HEK293 (cell line): Measurements from ENCODE around the gene GSN.

Source experiments
- CTCF ChIA-PET: fragments of 350-600 bp; formaldehyde crosslinking; extraction: SDS; loops from one replicate; lab custom pipeline; 2021; ENCODE audit warnings: antibody characterized with exemption; lab: Yijun Ruan, JAX
- POLR2A ChIA-PET: fragments of 300-600 bp; formaldehyde crosslinking; extraction: SDS; loops from one replicate; lab custom pipeline; 2020; ENCODE audit warnings: antibody characterized with exemption, inconsistent platforms; lab: Yijun Ruan, JAX
- H3K27ac ChIP-seq: fragments of 200-500 bp; sonication (Bioruptor generic); 2 replicates; pipeline ENCODE4 v1.5.1; 2014; ENCODE audit warnings: low read depth, low read length, control low read depth, inconsistent platforms; ENCODE audit errors: extremely low read depth
- H3K36me3 ChIP-seq, 2 experiments: fragments of 200-500 bp in 1 of 2; sonication (Bioruptor generic) in 1 of 2; 1 replicate in 1 of 2; 2 replicates in 1 of 2; pipeline ENCODE4 v1.5.1; 2014 to 2017; ENCODE audit warnings: inconsistent platforms in 2 of 2, low read length in 2 of 2; ENCODE audit not compliant: control insufficient read depth in 2 of 2, insufficient read depth in 1 of 2
- H3K4me1 ChIP-seq: fragments of 200-500 bp; sonication (Bioruptor generic); 2 replicates; pipeline ENCODE4 v1.5.1; 2014; ENCODE audit warnings: mild to moderate bottlenecking, low read length, inconsistent platforms; ENCODE audit not compliant: control insufficient read depth, insufficient read depth
- H3K4me3 ChIP-seq: 2 replicates; pipeline ENCODE4 v1.5.1; 2011; ENCODE audit warnings: low read depth, mild to moderate bottlenecking, control low read depth, low read length, moderate library complexity
- H3K9me3 ChIP-seq: fragments of 200-500 bp; sonication (Bioruptor generic); 2 replicates; pipeline ENCODE4 v1.5.1; 2014; ENCODE audit warnings: low read depth, low read length, inconsistent platforms; ENCODE audit not compliant: control insufficient read depth, insufficient read depth
- GLIS1 ChIP-seq: fragments of 450-650 bp; formaldehyde crosslinking; IDR thresholded peaks from 2 replicates; pipeline ENCODE4 v1.5.1; 2016; ENCODE audit warnings: missing biosample characterization, missing genetic modification characterization
- HOXA7 ChIP-seq: sonication (generic); formaldehyde crosslinking; IDR thresholded peaks from 2 replicates; pipeline ENCODE4 v1.8.1; 2022; ENCODE audit warnings: missing genetic modification reagents, borderline replicate concordance
- MEIS1 ChIP-seq: sonication (generic); formaldehyde crosslinking; IDR thresholded peaks from 2 replicates; pipeline ENCODE4 v1.8.1; 2022; ENCODE audit warnings: missing genetic modification reagents, mild to moderate bottlenecking, borderline replicate concordance
- SP3 ChIP-seq: fragments of 450-650 bp; formaldehyde crosslinking; IDR thresholded peaks from 2 replicates; pipeline ENCODE4 v1.5.1; 2016; ENCODE audit warnings: missing biosample characterization, missing genetic modification characterization
- YY2 ChIP-seq: fragments of 450-650 bp; formaldehyde crosslinking; IDR thresholded peaks from 2 replicates; pipeline ENCODE4 v1.5.1; 2016; ENCODE audit warnings: missing biosample characterization, missing genetic modification characterization
- ZNF146 ChIP-seq: fragments of 450-650 bp; formaldehyde crosslinking; IDR thresholded peaks from 2 replicates; pipeline ENCODE4 v1.5.1; 2016; ENCODE audit warnings: missing biosample characterization, missing genetic modification characterization
- ZNF157 ChIP-seq: fragments of 450-650 bp; formaldehyde crosslinking; IDR thresholded peaks from 2 replicates; pipeline ENCODE4 v1.5.1; 2016; ENCODE audit warnings: missing biosample characterization, missing genetic modification characterization
- ZNF169 ChIP-seq: fragments of 450-650 bp; formaldehyde crosslinking; IDR thresholded peaks from 2 replicates; pipeline ENCODE4 v1.5.1; 2016; ENCODE audit warnings: missing biosample characterization, missing genetic modification characterization
- ZNF174 ChIP-seq: fragments of 450-650 bp; formaldehyde crosslinking; IDR thresholded peaks from 2 replicates; pipeline ENCODE4 v1.5.0; 2017; ENCODE audit warnings: missing biosample characterization, mild to moderate bottlenecking, missing genetic modification characterization
- ZNF184 ChIP-seq: fragments of 450-650 bp; IDR thresholded peaks from 2 replicates; pipeline ENCODE4 v1.5.1; 2018; ENCODE audit warnings: missing biosample characterization, mild to moderate bottlenecking, missing genetic modification characterization
- ZNF202 ChIP-seq: fragments of 450-650 bp; formaldehyde crosslinking; IDR thresholded peaks from 2 replicates; pipeline ENCODE4 v1.5.1; 2016; ENCODE audit warnings: missing biosample characterization, missing genetic modification characterization, borderline replicate concordance
- ZNF214 ChIP-seq: fragments of 450-650 bp; formaldehyde crosslinking; IDR thresholded peaks from 2 replicates; pipeline ENCODE4 v1.5.1; 2017; ENCODE audit warnings: missing biosample characterization, mild to moderate bottlenecking, missing genetic modification characterization, borderline replicate concordance
- ZNF302 ChIP-seq: fragments of 450-650 bp; formaldehyde crosslinking; IDR thresholded peaks from 2 replicates; pipeline ENCODE4 v1.5.1; 2016; ENCODE audit warnings: missing biosample characterization, missing genetic modification characterization, low read depth
- ZNF311 ChIP-seq: fragments of 450-650 bp; formaldehyde crosslinking; IDR thresholded peaks from 2 replicates; pipeline ENCODE4 v1.5.1; 2017; ENCODE audit warnings: missing biosample characterization, missing genetic modification characterization, borderline replicate concordance
- ZNF350 ChIP-seq: fragments of 450-650 bp; formaldehyde crosslinking; IDR thresholded peaks from 2 replicates; pipeline ENCODE4 v1.5.0; 2017; ENCODE audit warnings: missing biosample characterization, mild to moderate bottlenecking, missing genetic modification characterization
- ZNF354C ChIP-seq: fragments of 450-650 bp; formaldehyde crosslinking; IDR thresholded peaks from 2 replicates; pipeline ENCODE4 v1.5.1; 2016; ENCODE audit warnings: missing biosample characterization, missing genetic modification characterization, low read depth, borderline replicate concordance
- ZNF394 ChIP-seq: fragments of 450-650 bp; formaldehyde crosslinking; IDR thresholded peaks from 2 replicates; pipeline ENCODE4 v1.5.1; 2016; ENCODE audit warnings: missing biosample characterization, missing genetic modification characterization, mild to moderate bottlenecking, moderate library complexity, borderline replicate concordance
- ZNF404 ChIP-seq: fragments of 450-650 bp; formaldehyde crosslinking; IDR thresholded peaks from 2 replicates; pipeline ENCODE4 v1.5.1; 2017; ENCODE audit warnings: missing biosample characterization, missing genetic modification characterization
- ZNF518A ChIP-seq: fragments of 450-650 bp; formaldehyde crosslinking; conservative IDR thresholded peaks from 2 replicates; pipeline ENCODE4 v1.5.1; 2016; ENCODE audit warnings: low read depth, missing biosample characterization, missing genetic modification characterization
- ZNF610 ChIP-seq: fragments of 450-650 bp; formaldehyde crosslinking; IDR thresholded peaks from 2 replicates; pipeline ENCODE4 v1.5.1; 2016; ENCODE audit warnings: missing biosample characterization, missing genetic modification characterization, borderline replicate concordance
- ZNF623 ChIP-seq: fragments of 450-650 bp; formaldehyde crosslinking; IDR thresholded peaks from 2 replicates; pipeline ENCODE4 v1.5.1; 2016; ENCODE audit warnings: missing biosample characterization, missing genetic modification characterization
- ZNF654 ChIP-seq: fragments of 450-650 bp; formaldehyde crosslinking; IDR thresholded peaks from 2 replicates; pipeline ENCODE4 v1.5.1; 2016; ENCODE audit warnings: low read depth, missing biosample characterization, missing genetic modification characterization
- ZNF664 ChIP-seq: fragments of 450-650 bp; formaldehyde crosslinking; IDR thresholded peaks from 2 replicates; pipeline ENCODE4 v1.5.1; 2016; ENCODE audit warnings: missing biosample characterization, missing genetic modification characterization
- ZNF701 ChIP-seq: fragments of 450-650 bp; formaldehyde crosslinking; IDR thresholded peaks from 2 replicates; pipeline ENCODE4 v1.5.1; 2016; ENCODE audit warnings: missing biosample characterization, missing genetic modification characterization
- ZNF747 ChIP-seq: fragments of 450-650 bp; formaldehyde crosslinking; IDR thresholded peaks from 2 replicates; pipeline ENCODE4 v1.5.1; 2016; ENCODE audit warnings: missing biosample characterization, missing genetic modification characterization
- ZNF837 ChIP-seq: fragments of 450-650 bp; formaldehyde crosslinking; IDR thresholded peaks from 2 replicates; pipeline ENCODE4 v1.5.1; 2016; ENCODE audit warnings: missing biosample characterization, missing genetic modification characterization
- TF ChIP-seq, protein P1 (sequence below): fragments of 450-650 bp; formaldehyde crosslinking; IDR thresholded peaks from 2 replicates; pipeline ENCODE4 v1.5.1; 2017; ENCODE audit warnings: missing biosample characterization, missing genetic modification characterization
- TF ChIP-seq, protein P2 (sequence below): fragments of 450-650 bp; formaldehyde crosslinking; IDR thresholded peaks from 2 replicates; pipeline ENCODE4 v1.5.1; 2016; ENCODE audit warnings: missing biosample characterization, missing genetic modification characterization

Gene GSN

DNA sequence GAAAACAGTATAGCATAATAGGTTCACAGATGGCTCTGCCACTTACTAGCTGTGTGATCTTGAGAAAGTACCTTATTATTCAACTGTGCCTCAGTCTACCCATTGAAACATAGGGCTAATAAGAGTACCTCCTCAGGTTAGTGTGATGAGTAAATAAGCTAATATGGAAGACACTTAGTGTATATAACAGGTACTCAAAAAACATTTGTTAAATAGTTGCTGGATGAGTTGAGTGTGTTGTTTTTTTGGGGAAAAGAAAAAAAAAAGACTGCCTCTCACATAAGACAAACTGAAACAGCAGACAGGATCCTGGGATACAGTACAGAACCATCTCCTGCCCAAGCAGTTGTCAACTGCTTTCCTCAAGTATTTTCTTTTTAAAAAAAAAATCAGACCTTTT is 96.9 kb downstream of the GSN start:
- Histone ChIP-seq H3K9me3 (no peaks in the 10 kb centered on the region), H3K4me3 (no peak overlapping the region), H3K36me3 (no peaks in the 10 kb centered on the region), H3K4me1 (peaks cover 10% of the 10 kb centered on the region)
- POLR2A ChIA-PET: no interaction called here
- TF ChIP-seq, protein P1, sequence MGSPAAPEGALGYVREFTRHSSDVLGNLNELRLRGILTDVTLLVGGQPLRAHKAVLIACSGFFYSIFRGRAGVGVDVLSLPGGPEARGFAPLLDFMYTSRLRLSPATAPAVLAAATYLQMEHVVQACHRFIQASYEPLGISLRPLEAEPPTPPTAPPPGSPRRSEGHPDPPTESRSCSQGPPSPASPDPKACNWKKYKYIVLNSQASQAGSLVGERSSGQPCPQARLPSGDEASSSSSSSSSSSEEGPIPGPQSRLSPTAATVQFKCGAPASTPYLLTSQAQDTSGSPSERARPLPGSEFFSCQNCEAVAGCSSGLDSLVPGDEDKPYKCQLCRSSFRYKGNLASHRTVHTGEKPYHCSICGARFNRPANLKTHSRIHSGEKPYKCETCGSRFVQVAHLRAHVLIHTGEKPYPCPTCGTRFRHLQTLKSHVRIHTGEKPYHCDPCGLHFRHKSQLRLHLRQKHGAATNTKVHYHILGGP (tag by site-specific recombination): no peak
- TF ChIP-seq SP3 (tag by site-specific recombination): no peak
- TF ChIP-seq ZNF664 (tag by site-specific recombination): no peak
- no peak for TF ChIP-seq ZNF518A (tag by site-specific recombination)
- no peak for TF ChIP-seq ZNF837 (tag by site-specific recombination)
- no peak for TF ChIP-seq ZNF354C (tag by site-specific recombination)
- TF ChIP-seq ZNF747 (tag by site-specific recombination): no peak
- TF ChIP-seq YY2: no peak
- TF ChIP-seq ZNF623 (tag by site-specific recombination): no peak
- TF ChIP-seq ZNF184 (tag by site-specific recombination): no peak
- no peak for TF ChIP-seq ZNF169
- TF ChIP-seq ZNF701 (tag by site-specific recombination): no peak
- TF ChIP-seq ZNF311 (tag by site-specific recombination): no peak
- TF ChIP-seq, all 188 proteins: peak for 0
- H3K27ac ChIP-seq: no peak overlapping the region
- CTCF ChIA-PET: interaction anchor here (0.8 to 2.5 kb wide), 3 partner anchors 45 to 305 kb away, joined by 3 to 18 read pairs (median 3); no protein-coding TSS in a partner anchor

DNA sequence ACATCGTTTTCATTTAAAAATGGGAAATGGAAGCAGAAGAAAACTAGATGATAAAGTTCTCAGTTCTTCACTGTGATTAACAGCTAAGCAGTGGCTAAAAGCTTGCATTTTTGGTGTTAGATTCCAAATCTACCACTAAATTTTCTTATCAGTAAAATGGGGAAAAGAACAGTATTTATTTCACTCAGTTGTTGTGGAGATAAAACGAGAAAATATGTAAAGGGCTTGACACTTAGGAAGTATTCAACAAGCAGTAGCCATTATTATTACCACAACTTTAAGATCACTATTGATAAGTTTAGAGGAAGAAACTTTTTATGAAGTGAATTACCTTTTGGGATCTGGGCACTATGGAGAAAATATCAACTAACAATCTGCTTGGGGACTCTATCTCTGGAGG is 97.6 kb downstream of the GSN start:
- H3K4me3 ChIP-seq: no peak overlapping the region
- ChIA-PET CTCF (interaction anchor here (0.8 to 2.5 kb wide), 3 partner anchors 46 to 306 kb away, joined by 3 to 18 read pairs (median 3); no protein-coding TSS in a partner anchor), POLR2A (no interaction called here)
- TF ChIP-seq ZNF610: no peak
- TF ChIP-seq ZNF214 (tag by site-specific recombination): no peak
- no peak for TF ChIP-seq ZNF654 (tag by site-specific recombination)
- no peak for TF ChIP-seq MEIS1 (CRISPR knock-in tag)
- no peak for TF ChIP-seq ZNF157 (tag by site-specific recombination)
- no peak for TF ChIP-seq ZNF146 (tag by site-specific recombination)
- no peak for TF ChIP-seq ZNF747 (tag by site-specific recombination)
- no peak for TF ChIP-seq ZNF394
- TF ChIP-seq GLIS1: no peak
- TF ChIP-seq ZNF302 (tag by site-specific recombination): no peak
- no peak for TF ChIP-seq ZNF404 (tag by site-specific recombination)
- no peak for TF ChIP-seq ZNF350 (tag by site-specific recombination)
- TF ChIP-seq HOXA7 (CRISPR knock-in tag): no peak
- no peak for TF ChIP-seq ZNF202 (tag by site-specific recombination)
- TF ChIP-seq, protein P2, sequence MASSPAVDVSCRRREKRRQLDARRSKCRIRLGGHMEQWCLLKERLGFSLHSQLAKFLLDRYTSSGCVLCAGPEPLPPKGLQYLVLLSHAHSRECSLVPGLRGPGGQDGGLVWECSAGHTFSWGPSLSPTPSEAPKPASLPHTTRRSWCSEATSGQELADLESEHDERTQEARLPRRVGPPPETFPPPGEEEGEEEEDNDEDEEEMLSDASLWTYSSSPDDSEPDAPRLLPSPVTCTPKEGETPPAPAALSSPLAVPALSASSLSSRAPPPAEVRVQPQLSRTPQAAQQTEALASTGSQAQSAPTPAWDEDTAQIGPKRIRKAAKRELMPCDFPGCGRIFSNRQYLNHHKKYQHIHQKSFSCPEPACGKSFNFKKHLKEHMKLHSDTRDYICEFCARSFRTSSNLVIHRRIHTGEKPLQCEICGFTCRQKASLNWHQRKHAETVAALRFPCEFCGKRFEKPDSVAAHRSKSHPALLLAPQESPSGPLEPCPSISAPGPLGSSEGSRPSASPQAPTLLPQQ (tag by site-specific recombination): no peak
- no peak for TF ChIP-seq ZNF174 (tag by site-specific recombination)

More for the DNA sequence above, 97.6 kb downstream of the GSN start:
- Histone ChIP-seq H3K4me1 (peaks cover 10% of the 10 kb centered on the region), H3K36me3 (no peaks in the 10 kb centered on the region), H3K9me3 (no peaks in the 10 kb centered on the region), H3K27ac (no peak overlapping the region)
